Body of pancreas (tissue), 4 donors: ENCODE results near the gene DIAPH3. TPM values are rescaled to one million over a fixed set of nuclear protein-coding genes. Genes with fewer than 3 reads are reported as not detected.

ENCODE experiments used
- ATAC-seq: fragments of 150-250 bp; one replicate; pipeline ENCODE4 v1.9.1; 2016
- DNase-seq, 4 donors: peaks; one replicate each; pipeline ENCODE4 v3.0.0-alpha.2; 2019
- H3K27ac ChIP-seq, 4 donors: fragments of 200-600 bp; sonication (generic); 1 replicate in 3 of 4; 2 replicates in 1 of 4; pipeline versions ENCODE4 v1.5.1 to v1.6.1; 2016 to 2019; ENCODE audit warnings: mild to moderate bottlenecking in 1 of 4, mixed read lengths in 1 of 4, moderate library complexity in 1 of 4
- H3K27me3 ChIP-seq, 2 donors: fragments of 200-600 bp; sonication (generic); one replicate each; pipeline ENCODE4 v1.6.0; 2016; ENCODE audit warnings: mild to moderate bottlenecking in 1 of 2
- H3K36me3 ChIP-seq, 2 donors: fragments of 200-600 bp; sonication (generic); replicated peaks in 1 of 2; 2 replicates each; pipeline ENCODE4 v1.5.1; 2016; ENCODE audit warnings: low read depth in 2 of 2; ENCODE audit not compliant: insufficient read depth in 1 of 2
- H3K4me1 ChIP-seq: fragments of 200-600 bp; sonication (generic); one replicate; pipeline ENCODE4 v1.6.0; 2016
- H3K4me3 ChIP-seq, 2 donors: fragments of 200-600 bp; sonication (generic); 1 replicate in 1 of 2; 2 replicates in 1 of 2; pipeline ENCODE4 v1.5.1; 2016 to 2019
- H3K9me3 ChIP-seq, 3 donors: fragments of 200-600 bp; sonication (generic); 1 replicate in 2 of 3; 2 replicates in 1 of 3; pipeline ENCODE4 v1.5.1; 2016
- POLR2A ChIP-seq, 3 donors: fragments of 450-650 bp; IDR thresholded peaks; one replicate each; pipeline ENCODE4 v1.6.1; 2016; ENCODE audit warnings: antibody characterized with exemption in 3 of 3, mild to moderate bottlenecking in 2 of 3
- WGBS, 2 donors: methylation state at CpG; one replicate each; pipeline ENCODE4 v1.1.5; 2017; 5-methylcytosine and 5-hydroxymethylcytosine counted together
- intact Hi-C: fragments of 100-400 bp; cut with DNase I; formaldehyde crosslinking; loops from one replicate; pipeline ENCODE4 v1.15.1; 2023
- total RNA-seq, 2 donors: library from RNA; depleted of rRNA; stranded (reverse); fragments of >200 nt; gene quantifications; one replicate each; pipeline ENCODE4 v1.1.0, GENCODE V29; 2016
- TF ChIP-seq, protein P1 (sequence below), 7 experiments: fragments of 450-650 bp in 4 of 7; fragments of 200-600 bp in 3 of 7; sonication (generic) in 3 of 7; IDR thresholded peaks; one replicate each; pipeline ENCODE4 v1.5.1; 2016 to 2019; ENCODE audit warnings: antibody characterized with exemption in 7 of 7

Gene DIAPH3
- total RNA-seq, 2 donors from 2014 or later, result 0.33 to 0.78 TPM

- no peaks in the 10 kb centered on the region for H3K27me3 ChIP-seq
- ATAC-seq (no peak), DNase-seq (no peak)
- intact Hi-C loops, result no loop called here
- no peaks in the 10 kb centered on the region for H3K36me3 ChIP-seq
- H3K9me3 ChIP-seq, result no peaks in the 10 kb centered on the region
- TF ChIP-seq POLR2A (IDR thresholded peaks at IDR 0.05), result no peak
- TF ChIP-seq, protein P1, sequence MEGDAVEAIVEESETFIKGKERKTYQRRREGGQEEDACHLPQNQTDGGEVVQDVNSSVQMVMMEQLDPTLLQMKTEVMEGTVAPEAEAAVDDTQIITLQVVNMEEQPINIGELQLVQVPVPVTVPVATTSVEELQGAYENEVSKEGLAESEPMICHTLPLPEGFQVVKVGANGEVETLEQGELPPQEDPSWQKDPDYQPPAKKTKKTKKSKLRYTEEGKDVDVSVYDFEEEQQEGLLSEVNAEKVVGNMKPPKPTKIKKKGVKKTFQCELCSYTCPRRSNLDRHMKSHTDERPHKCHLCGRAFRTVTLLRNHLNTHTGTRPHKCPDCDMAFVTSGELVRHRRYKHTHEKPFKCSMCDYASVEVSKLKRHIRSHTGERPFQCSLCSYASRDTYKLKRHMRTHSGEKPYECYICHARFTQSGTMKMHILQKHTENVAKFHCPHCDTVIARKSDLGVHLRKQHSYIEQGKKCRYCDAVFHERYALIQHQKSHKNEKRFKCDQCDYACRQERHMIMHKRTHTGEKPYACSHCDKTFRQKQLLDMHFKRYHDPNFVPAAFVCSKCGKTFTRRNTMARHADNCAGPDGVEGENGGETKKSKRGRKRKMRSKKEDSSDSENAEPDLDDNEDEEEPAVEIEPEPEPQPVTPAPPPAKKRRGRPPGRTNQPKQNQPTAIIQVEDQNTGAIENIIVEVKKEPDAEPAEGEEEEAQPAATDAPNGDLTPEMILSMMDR (IDR thresholded peaks at IDR 0.05), result no peak
- no peak overlapping the region for H3K27ac ChIP-seq
- H3K4me1 ChIP-seq, result no peaks in the 10 kb centered on the region
- no peak overlapping the region for H3K4me3 ChIP-seq
- 54 to 61% methylated on average over 5 of the region's 5 CpGs for WGBS, 2 donors
These were observed 10.4 kb upstream of the DIAPH3 start for GRCh38 chr13:60174113-60174512.

DNA sequence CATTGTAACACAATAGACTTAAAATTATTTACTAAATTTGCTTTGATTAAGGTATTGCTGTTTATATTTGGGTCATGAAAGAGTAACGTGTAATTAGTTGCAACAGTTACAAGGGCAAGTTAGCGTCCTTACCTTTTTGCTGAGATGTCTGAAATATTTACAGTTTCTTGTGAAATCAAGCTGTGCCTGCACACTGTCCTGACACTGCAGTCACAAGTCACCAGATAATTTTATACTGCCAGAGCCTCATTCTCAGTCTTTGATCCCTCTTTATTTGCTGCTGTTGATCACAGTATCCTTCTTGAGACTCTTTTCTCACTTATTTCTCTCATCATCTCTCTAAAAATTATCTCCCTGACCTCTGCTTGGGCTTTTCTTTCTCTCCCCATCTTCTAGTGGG lies 8.4 kb upstream of the DIAPH3 start:
- no peak for DNase-seq
- Histone ChIP-seq H3K9me3 (no peaks in the 10 kb centered on the region), H3K27me3 (no peaks in the 10 kb centered on the region), H3K27ac (no peak overlapping the region), H3K36me3 (no peaks in the 10 kb centered on the region), H3K4me1 (no peaks in the 10 kb centered on the region), H3K4me3 (no peak overlapping the region)
- no peak for ATAC-seq
- no peak for TF ChIP-seq POLR2A (IDR thresholded peaks at IDR 0.05)
- TF ChIP-seq, protein P1 (IDR thresholded peaks at IDR 0.05), result no peak
- 49 to 77% methylated on average over 2 of the region's 2 CpGs for WGBS, 2 donors
- intact Hi-C loops, result no loop called here

- no peak overlapping the region for H3K4me3 ChIP-seq
- no peak for ATAC-seq
- no peaks in the 10 kb centered on the region for H3K27me3 ChIP-seq
- intact Hi-C loops, result no loop called here
- H3K9me3 ChIP-seq, result no peaks in the 10 kb centered on the region
- peaks cover 5% of the 10 kb centered on the region for H3K4me1 ChIP-seq
- no peak for TF ChIP-seq POLR2A (IDR thresholded peaks at IDR 0.05)
- TF ChIP-seq, protein P1 (IDR thresholded peaks at IDR 0.05), result no peak
- WGBS, 2 donors, result 81 to 85% methylated on average over 3 of the region's 3 CpGs
- no peak overlapping the region for H3K27ac ChIP-seq
- no peak for DNase-seq
- no peaks in the 10 kb centered on the region for H3K36me3 ChIP-seq
These were observed 6.7 kb upstream of the DIAPH3 start for GRCh38 chr13:60170414-60170813.

DNA sequence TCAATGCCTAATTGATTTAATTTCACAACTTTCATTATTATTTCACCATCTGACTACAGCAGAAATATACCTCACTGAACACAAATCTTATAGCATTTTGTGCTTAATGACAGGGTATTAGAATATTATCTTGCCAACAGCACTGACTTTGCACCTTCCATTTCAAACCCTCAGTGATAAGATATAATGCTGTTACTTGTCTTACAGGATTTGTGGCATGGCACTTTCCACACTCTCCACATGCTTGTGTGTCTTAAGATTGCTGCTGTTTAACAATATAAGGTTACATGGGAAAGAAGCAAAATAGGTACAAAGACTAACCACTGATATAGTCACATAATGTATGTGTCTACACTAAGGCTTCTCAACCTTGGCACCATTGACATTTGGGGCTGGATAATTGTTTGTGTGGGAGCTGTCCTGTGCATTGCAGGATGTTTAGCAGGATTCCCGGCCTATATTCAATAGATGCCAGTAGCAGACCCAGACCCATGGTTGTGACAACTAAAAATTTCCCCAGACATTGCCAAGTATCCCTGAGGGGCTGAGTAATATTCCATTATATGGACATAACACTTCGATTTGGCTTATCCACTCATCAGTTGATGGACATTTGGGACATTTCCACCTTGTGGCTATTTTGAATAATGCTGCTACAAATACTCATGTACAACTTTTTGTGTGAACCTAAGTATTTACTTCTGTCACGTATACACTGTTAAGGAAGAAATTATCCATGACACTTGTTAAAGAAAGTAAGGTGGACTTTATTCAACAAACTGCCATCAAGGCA lies 5.7 kb upstream of the DIAPH3 start:
- 72 to 76% methylated on average over 3 of the region's 3 CpGs for WGBS, 2 donors
- no peak for DNase-seq
- no peaks in the 10 kb centered on the region for H3K36me3 ChIP-seq
- TF ChIP-seq, protein P1 (IDR thresholded peaks at IDR 0.05), result no peak
- no peaks in the 10 kb centered on the region for H3K27me3 ChIP-seq
- H3K4me1 ChIP-seq, result peaks cover 15% of the 10 kb centered on the region
- H3K27ac ChIP-seq, result no peak overlapping the region
- intact Hi-C loops, result no loop called here
- H3K4me3 ChIP-seq, result no peak overlapping the region
- no peak for ATAC-seq
- H3K9me3 ChIP-seq, result no peaks in the 10 kb centered on the region

GRCh38 chr13:60167121-60167520 lies 3.4 kb upstream of the DIAPH3 start:
- DNase-seq, result no peak
- no peak for ATAC-seq
- intact Hi-C loops, result no loop called here

More at GRCh38 chr13:60167121-60167520, 3.4 kb upstream of the DIAPH3 start:
- no peaks in the 10 kb centered on the region for H3K27me3 ChIP-seq
- H3K4me1 ChIP-seq, result peaks cover 20% of the 10 kb centered on the region
- H3K9me3 ChIP-seq, result no peaks in the 10 kb centered on the region
- WGBS, 2 donors, result 71 to 73% methylated on average over 3 of the region's 3 CpGs
- TF ChIP-seq, protein P1 (IDR thresholded peaks at IDR 0.05), result no peak
- TF ChIP-seq POLR2A (IDR thresholded peaks at IDR 0.05), result no peak
- H3K4me3 ChIP-seq, result no peak overlapping the region
- H3K36me3 ChIP-seq, result no peaks in the 10 kb centered on the region
- no peak overlapping the region for H3K27ac ChIP-seq
